Epithelial cell of esophagus (primary cell): Measurements from ENCODE around the gene CDCP1.

Experiments
- DNase-seq: peaks from one replicate; pipeline ENCODE4 v3.0.0; 2010; ENCODE audit warnings: low read depth
- H3K4me3 ChIP-seq: 2 replicates; pipeline ENCODE4 v1.5.1; 2011; ENCODE audit warnings: mild to moderate bottlenecking, low read length, control low read depth
- TF ChIP-seq, protein P1 (sequence below): IDR thresholded peaks from 2 replicates; pipeline ENCODE4 v1.5.1; 2011; ENCODE audit warnings: low read depth, mild to moderate bottlenecking, low read length, control low read depth, inconsistent platforms; ENCODE audit not compliant: insufficient read depth; ENCODE audit errors: missing control alignments

Gene CDCP1

DNA sequence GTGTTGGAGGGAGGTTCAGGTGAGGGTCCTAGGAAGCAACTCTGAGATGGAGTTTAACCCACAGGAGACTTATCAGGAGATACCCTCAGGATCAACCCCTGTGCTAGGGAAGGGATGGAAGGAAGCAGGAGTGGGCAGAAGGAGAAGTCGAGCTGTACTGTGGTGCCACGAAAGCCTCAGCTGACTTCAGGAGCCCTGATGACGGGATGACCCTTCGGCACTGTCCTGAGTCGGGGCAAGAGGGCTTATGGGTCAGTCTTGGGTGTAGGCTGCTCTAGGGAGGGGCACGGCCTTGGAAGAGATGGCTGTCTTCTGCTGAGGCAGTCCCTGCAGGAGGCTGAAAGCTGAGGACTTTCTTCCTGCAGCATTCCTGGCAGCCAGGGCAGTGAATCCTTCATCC lies 112.4 kb downstream of the CDCP1 start:
- no peak overlapping the region for H3K4me3 ChIP-seq
- TF ChIP-seq, protein P1, sequence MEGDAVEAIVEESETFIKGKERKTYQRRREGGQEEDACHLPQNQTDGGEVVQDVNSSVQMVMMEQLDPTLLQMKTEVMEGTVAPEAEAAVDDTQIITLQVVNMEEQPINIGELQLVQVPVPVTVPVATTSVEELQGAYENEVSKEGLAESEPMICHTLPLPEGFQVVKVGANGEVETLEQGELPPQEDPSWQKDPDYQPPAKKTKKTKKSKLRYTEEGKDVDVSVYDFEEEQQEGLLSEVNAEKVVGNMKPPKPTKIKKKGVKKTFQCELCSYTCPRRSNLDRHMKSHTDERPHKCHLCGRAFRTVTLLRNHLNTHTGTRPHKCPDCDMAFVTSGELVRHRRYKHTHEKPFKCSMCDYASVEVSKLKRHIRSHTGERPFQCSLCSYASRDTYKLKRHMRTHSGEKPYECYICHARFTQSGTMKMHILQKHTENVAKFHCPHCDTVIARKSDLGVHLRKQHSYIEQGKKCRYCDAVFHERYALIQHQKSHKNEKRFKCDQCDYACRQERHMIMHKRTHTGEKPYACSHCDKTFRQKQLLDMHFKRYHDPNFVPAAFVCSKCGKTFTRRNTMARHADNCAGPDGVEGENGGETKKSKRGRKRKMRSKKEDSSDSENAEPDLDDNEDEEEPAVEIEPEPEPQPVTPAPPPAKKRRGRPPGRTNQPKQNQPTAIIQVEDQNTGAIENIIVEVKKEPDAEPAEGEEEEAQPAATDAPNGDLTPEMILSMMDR = no peak
- no peak for DNase-seq
